ENCODE results near the gene DACT3. TPM values are rescaled to one million over a fixed set of nuclear protein-coding genes. Genes with fewer than 3 reads are reported as not detected.

The DACT3 gene
- total and polyA plus RNA-seq, 2 of the 13 experiments (the other 11 are each of a cell fraction or from before 2014, with no cell fraction given) = 0.04 TPM; not detected in 1

DNA sequence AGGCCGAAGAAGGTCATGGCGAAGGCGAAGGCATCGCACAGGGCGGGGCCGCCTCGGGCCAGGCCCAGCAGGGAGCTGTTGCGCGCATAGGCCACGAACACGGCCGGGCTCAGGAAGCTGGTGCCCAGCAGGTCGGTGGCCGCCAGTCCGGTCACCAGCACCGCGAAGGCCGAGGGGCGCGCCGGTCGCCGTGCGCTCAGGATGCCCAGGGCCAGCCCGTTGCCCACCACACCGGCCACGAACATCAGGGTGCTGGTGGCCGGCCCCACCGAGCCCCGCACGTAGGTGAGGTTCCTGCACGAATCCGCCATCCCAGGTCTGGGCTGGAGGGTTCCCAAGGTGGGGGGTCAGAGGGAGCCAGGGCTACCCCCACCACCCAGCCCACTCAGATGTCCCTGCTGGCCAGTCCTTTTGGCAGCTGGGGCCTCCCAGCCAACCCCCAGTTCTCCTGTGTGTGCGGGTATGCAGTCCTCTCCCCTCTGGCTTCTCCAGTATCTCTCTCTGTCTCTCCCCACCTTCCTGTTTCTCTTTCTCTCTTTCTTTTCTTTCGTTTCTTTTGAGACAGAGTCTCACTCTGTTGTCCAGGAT, 37.0 kb downstream of the DACT3 start:
- peaks cover 0 to 40% of the 10 kb centered on the region in 2 experiments; a peak in 3 of 5 replicates for H3K27me3 ChIP-seq (ENCODE audit: control insufficient read depth in 1 of 2, insufficient read depth in 2 of 2, low read length in 2 of 2)
- H3K4me3 ChIP-seq (replicated peaks in 1 of 3; ENCODE audit: insufficient read depth in 1 of 3, low read depth in 2 of 3, low read length in 3 of 3) = no peak overlapping the region
- H3K79me2 ChIP-seq (ENCODE audit: insufficient read depth, low read length) = no peaks in the 10 kb centered on the region
- no peaks in the 10 kb centered on the region for H3K9me3 ChIP-seq (ENCODE audit: low read length)
- H3K9ac ChIP-seq (ENCODE audit: insufficient read depth, low read depth, low read length) = no peak overlapping the region
- no peak overlapping the region for H3K27ac ChIP-seq (ENCODE audit: extremely low read length, insufficient read depth, low read length)
- FAIRE-seq (no peak), ATAC-seq (no peak), DNase-seq (ENCODE audit: low spot score) (no peak)
- 69% methylated on average over 7 of the region's 35 CpGs for WGBS (ENCODE audit: low lambda C conversion rate)
- TF ChIP-seq ZNF703 (CRISPR knock-in tag; IDR thresholded peaks at IDR 0.05; ENCODE audit: borderline replicate concordance) = no peak
- no peak for TF ChIP-seq ETV6 (CRISPR knock-in tag; conservative IDR thresholded peaks at IDR 0.05)
- no peak for TF ChIP-seq ZC3H13 (CRISPR knock-in tag; IDR thresholded peaks at IDR 0.05)
- TF ChIP-seq, protein P1, sequence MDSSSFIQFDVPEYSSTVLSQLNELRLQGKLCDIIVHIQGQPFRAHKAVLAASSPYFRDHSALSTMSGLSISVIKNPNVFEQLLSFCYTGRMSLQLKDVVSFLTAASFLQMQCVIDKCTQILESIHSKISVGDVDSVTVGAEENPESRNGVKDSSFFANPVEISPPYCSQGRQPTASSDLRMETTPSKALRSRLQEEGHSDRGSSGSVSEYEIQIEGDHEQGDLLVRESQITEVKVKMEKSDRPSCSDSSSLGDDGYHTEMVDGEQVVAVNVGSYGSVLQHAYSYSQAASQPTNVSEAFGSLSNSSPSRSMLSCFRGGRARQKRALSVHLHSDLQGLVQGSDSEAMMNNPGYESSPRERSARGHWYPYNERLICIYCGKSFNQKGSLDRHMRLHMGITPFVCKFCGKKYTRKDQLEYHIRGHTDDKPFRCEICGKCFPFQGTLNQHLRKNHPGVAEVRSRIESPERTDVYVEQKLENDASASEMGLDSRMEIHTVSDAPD (CRISPR knock-in tag; IDR thresholded peaks at IDR 0.05) = no peak
- no peak for TF ChIP-seq ZFP37 (CRISPR knock-in tag; IDR thresholded peaks at IDR 0.05; ENCODE audit: borderline replicate concordance)
- TF ChIP-seq PAWR (CRISPR knock-in tag; IDR thresholded peaks at IDR 0.05; ENCODE audit: borderline replicate concordance) = no peak
- TF ChIP-seq, protein P2, sequence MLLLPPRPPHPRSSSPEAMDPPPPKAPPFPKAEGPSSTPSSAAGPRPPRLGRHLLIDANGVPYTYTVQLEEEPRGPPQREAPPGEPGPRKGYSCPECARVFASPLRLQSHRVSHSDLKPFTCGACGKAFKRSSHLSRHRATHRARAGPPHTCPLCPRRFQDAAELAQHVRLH (CRISPR knock-in tag; IDR thresholded peaks at IDR 0.05; ENCODE audit: borderline replicate concordance, low read depth) = no peak
- TF ChIP-seq ZNF33A (CRISPR knock-in tag; IDR thresholded peaks at IDR 0.05; ENCODE audit: borderline replicate concordance) = no peak
- TF ChIP-seq NRL (CRISPR knock-in tag; IDR thresholded peaks at IDR 0.05; ENCODE audit: borderline replicate concordance) = no peak
- no peak for TF ChIP-seq NFE2 (CRISPR knock-in tag; IDR thresholded peaks at IDR 0.05)
- no TSS peak for BruUV-seq (replicated peaks)
- intact Hi-C loops (cut with micrococcal nuclease; ENCODE audit: unreplicated experiment) (no loop called here), in situ Hi-C loops (cut with HindIII; ENCODE audit: extremely low pct_ligation_motif_present, low pct_unique_long_range_greater_than_20kb) (no loop called here)
- no peaks in the 10 kb centered on the region for H3K36me3 ChIP-seq (replicated peaks in 1 of 2; ENCODE audit: control insufficient read depth in 1 of 2, insufficient read depth in 2 of 2, low read length in 2 of 2)
- no peak overlapping the region for H3K4me2 ChIP-seq (ENCODE audit: low read depth, low read length)
- H2AFZ ChIP-seq (ENCODE audit: low read length) = no peak overlapping the region
- peaks cover 33% of the 10 kb centered on the region for H3K4me1 ChIP-seq (ENCODE audit: insufficient read depth, low read length)
- CTCF ChIA-PET (ENCODE audit: low intra/inter-chr PET ratio, low total read pairs) = no interaction called here
- H4K20me1 ChIP-seq (ENCODE audit: insufficient read depth, low read length) = no peaks in the 10 kb centered on the region
- POLR2A ChIA-PET = no interaction called here

All from HepG2 (cell line).